Cardiac muscle cell (in vitro differentiated cells and primary cell): ENCODE results near the gene CES4A. TPM values are rescaled to one million over a fixed set of nuclear protein-coding genes. Genes with fewer than 3 reads are reported as not detected.

Experiments used
- DNase-seq, 2 donors: peaks; one replicate each; pipeline versions ENCODE4 v3.0.0 to v3.0.0-alpha.2; 2010 to 2017; ENCODE audit warnings: low read depth in 1 of 2, low spot score in 1 of 2
- H3K27ac ChIP-seq: fragments of 200-600 bp; sonication (generic); 2 replicates; pipeline ENCODE4 v1.5.1; 2016
- H3K27me3 ChIP-seq: fragments of 200-600 bp; sonication (generic); 2 replicates; pipeline ENCODE4 v1.6.0; 2016; ENCODE audit warnings: control low read depth
- H3K36me3 ChIP-seq: fragments of 200-600 bp; sonication (generic); 2 replicates; pipeline ENCODE4 v1.5.1; 2016; ENCODE audit warnings: control low read depth
- H3K4me1 ChIP-seq: fragments of 200-600 bp; sonication (generic); 2 replicates; pipeline ENCODE4 v1.8.1; 2017; ENCODE audit warnings: low read depth, mild to moderate bottlenecking, mixed run types
- H3K4me3 ChIP-seq: fragments of 200-600 bp; sonication (generic); 2 replicates; pipeline ENCODE4 v1.5.1; 2016; ENCODE audit warnings: mild to moderate bottlenecking
- H3K9me3 ChIP-seq: fragments of 200-600 bp; sonication (generic); 2 replicates; pipeline ENCODE4 v1.5.1; 2017; ENCODE audit warnings: low read depth, mild to moderate bottlenecking, control low read depth
- polyA plus RNA-seq: library from polyadenylated mRNA; unstranded; fragments of >200 nt; fragmentation: Nextera tagmentation; extraction: Ambion mirVana; gene quantifications from 2 replicates; pipeline ENCODE4 v1.2.1, GENCODE V29; 2016
- total RNA-seq: library from RNA; depleted of rRNA; stranded (reverse); fragments of >200 nt; gene quantifications from 2 replicates; pipeline ENCODE4 v1.2.3, GENCODE V29; 2016
- TF ChIP-seq, protein P1 (sequence below): IDR thresholded peaks from 2 replicates; pipeline ENCODE4 v1.5.1; 2012; ENCODE audit warnings: low read depth, mild to moderate bottlenecking, low read length

The CES4A gene
- total and polyA plus RNA-seq, 2 experiments from 2014 or later = 14.7 to 15.7 TPM

DNA sequence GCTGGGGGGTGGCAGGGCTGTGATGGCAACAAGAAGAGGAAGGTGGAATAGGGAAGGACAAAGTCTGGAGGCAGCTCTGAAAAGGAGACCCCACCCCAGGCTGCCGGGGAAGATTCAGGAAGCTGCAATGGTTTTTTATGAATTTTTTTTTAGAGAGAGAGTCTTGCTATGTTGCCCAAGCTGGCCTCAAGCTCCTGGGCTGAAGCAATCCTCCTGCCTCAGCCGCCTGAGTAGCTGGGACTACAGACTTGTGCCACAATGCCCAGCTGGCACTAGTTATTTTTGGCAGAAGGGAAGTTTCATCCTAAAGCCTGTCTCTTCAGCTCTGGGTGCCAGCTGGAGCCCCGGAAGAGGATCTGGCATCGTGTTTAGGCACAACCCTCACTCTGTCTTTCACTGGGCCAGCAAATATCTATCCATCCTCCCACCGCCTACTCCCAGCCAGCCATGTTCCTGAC lies 28.7 kb upstream of the CES4A start:
- Histone ChIP-seq H3K9me3 (no peaks in the 10 kb centered on the region), H3K4me3 (no peak overlapping the region), H3K27me3 (no peaks in the 10 kb centered on the region), H3K36me3 (no peaks in the 10 kb centered on the region), H3K27ac (no peak overlapping the region), H3K4me1 (no peaks in the 10 kb centered on the region)
- no peak for DNase-seq
- TF ChIP-seq, protein P1, sequence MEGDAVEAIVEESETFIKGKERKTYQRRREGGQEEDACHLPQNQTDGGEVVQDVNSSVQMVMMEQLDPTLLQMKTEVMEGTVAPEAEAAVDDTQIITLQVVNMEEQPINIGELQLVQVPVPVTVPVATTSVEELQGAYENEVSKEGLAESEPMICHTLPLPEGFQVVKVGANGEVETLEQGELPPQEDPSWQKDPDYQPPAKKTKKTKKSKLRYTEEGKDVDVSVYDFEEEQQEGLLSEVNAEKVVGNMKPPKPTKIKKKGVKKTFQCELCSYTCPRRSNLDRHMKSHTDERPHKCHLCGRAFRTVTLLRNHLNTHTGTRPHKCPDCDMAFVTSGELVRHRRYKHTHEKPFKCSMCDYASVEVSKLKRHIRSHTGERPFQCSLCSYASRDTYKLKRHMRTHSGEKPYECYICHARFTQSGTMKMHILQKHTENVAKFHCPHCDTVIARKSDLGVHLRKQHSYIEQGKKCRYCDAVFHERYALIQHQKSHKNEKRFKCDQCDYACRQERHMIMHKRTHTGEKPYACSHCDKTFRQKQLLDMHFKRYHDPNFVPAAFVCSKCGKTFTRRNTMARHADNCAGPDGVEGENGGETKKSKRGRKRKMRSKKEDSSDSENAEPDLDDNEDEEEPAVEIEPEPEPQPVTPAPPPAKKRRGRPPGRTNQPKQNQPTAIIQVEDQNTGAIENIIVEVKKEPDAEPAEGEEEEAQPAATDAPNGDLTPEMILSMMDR = no peak

DNA sequence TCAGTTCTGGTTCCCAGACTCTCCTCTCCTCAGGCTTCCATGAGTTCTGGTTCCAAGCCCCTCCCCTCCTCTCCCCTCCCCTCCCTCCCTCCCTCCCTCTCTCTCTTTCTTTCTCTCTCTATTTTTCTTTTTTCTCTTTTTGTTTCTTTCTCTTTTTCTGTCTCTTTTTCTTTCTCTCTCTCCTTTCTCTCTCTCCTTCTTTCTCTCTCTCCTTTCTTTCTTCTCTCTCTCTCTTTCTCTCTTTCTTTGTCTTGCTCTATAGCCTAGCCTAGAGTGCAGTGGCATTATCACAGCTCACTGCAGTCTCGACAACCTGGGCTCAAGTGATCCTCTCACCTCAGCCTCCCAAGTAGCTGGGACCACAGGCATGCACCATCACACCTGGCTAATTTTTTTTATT lies 28.1 kb upstream of the CES4A start:
- Histone ChIP-seq H3K27me3 (no peaks in the 10 kb centered on the region), H3K4me3 (no peak overlapping the region), H3K27ac (no peak overlapping the region), H3K9me3 (no peaks in the 10 kb centered on the region), H3K36me3 (no peaks in the 10 kb centered on the region), H3K4me1 (no peaks in the 10 kb centered on the region)
- no peak for DNase-seq
- TF ChIP-seq, protein P1 = no peak

DNA sequence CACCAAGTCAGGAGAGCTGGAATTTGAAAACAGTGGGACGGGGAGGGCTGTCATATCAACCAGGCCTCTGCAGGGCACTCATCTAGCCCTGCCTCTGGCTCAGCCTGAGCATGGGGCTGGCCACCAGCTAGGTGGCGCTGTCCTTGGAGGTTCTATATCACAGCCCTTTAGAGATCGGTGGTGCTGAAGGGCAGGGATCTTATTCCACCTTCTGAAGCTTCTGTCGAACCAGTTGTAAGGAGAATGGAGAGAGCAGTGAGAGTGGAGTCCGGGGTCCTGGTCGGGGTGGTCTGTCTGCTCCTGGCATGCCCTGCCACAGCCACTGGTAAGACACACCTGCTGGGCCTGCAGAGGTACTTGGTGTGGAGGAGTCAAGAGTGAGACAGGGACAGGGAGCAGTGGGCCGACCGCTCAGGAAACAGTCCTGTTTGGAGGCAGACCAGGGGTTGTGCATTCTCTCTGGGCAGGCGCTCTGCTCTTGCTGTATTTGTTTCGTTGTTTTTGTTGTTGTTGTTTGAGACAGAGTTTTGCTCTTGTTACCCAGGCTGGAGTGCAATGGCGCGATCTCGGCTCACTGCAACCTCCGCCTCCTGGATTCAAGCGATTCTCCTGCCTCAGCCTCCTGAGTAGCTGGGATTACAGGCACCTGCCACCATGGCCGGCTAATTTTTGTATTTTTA lies 27.2 kb upstream of the CES4A start, which contains the start of gene CES3:
Gene CES3 (plus strand): TSS at position 202 of the 680 bp plus-strand sequence. CDS start 42 bp downstream, at position 244.
- Histone ChIP-seq H3K4me3 (no peak within 1 kb of the TSS), H3K9me3 (no peaks in the 10 kb centered on the region), H3K4me1 (no peaks in the 10 kb centered on the region), H3K36me3 (no peaks in the 10 kb centered on the region), H3K27me3 (no peaks in the 10 kb centered on the region), H3K27ac (no peak within 1 kb of the TSS)
- DNase-seq = peak; percentile 72 to 88
- TF ChIP-seq, protein P1 = peak; percentile 83

DNA sequence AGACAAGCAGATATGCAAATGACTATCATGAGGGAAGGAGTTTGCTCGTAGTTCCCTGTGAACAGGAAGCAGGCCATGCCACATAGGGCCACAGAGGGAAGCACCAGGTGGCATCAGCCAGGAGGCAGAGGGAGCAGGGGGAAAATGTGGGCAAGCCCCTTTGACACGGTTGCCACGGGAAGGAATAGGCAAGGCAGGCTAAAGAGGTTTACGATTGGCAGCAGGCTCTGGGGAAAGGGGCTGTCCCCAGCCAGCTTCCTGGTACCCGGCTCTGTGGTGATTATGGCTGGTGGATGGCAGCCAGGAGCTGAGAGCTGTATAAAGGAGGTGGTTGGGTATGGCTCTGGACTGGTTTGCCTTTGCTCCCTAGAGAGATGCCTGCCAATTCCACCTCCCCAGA lies 26.5 kb upstream of the CES4A start:
- Histone ChIP-seq H3K4me3 (no peak overlapping the region), H3K4me1 (no peaks in the 10 kb centered on the region), H3K27ac (no peak overlapping the region), H3K9me3 (no peaks in the 10 kb centered on the region), H3K27me3 (no peaks in the 10 kb centered on the region), H3K36me3 (no peaks in the 10 kb centered on the region)
- DNase-seq = no peak
- TF ChIP-seq, protein P1 = no peak

DNA sequence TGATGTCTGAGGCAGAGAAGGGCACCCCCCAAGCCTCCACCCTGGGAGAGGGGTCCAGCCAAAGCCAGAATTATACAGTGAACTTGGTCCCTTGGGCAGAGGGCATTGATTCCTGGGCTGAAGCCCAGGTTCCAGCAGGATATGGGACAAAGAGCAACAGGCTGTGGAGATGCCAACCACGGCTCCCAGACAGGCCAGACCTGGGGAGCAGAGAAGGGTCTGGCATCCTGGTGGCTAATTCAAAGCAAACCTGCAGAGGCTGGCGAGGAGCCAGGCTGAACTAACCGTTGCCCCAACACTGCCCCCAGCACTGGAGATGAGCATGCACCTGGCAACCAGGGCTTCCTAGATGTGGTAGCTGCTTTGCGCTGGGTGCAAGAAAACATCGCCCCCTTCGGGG lies 24.3 kb upstream of the CES4A start:
- no peak overlapping the region for H3K27ac ChIP-seq
- TF ChIP-seq, protein P1 = no peak
- no peak for DNase-seq

More for the DNA sequence above, 24.3 kb upstream of the CES4A start:
- H3K36me3 ChIP-seq = no peaks in the 10 kb centered on the region
- no peaks in the 10 kb centered on the region for H3K4me1 ChIP-seq
- no peaks in the 10 kb centered on the region for H3K9me3 ChIP-seq
- no peaks in the 10 kb centered on the region for H3K27me3 ChIP-seq
- H3K4me3 ChIP-seq = no peak overlapping the region
